Pulmonary artery endothelial cell (primary cell): ENCODE measurements around the gene HIP1R. TPM values are rescaled to one million over a fixed set of nuclear protein-coding genes. Genes with fewer than 3 reads are reported as not detected.

Experiments
- DNase-seq: peaks from one replicate; pipeline ENCODE4 v3.0.0-alpha.2; 2011; ENCODE audit warnings: low read depth, low spot score
- total RNA-seq: library from RNA; depleted of rRNA; stranded (reverse); fragments of >200 nt; gene quantifications from 2 replicates; pipeline ENCODE4 v1.2.3, GENCODE V29; 2014

Gene HIP1R
- total RNA-seq, 1 donor from 2014 or later: 121 TPM

GRCh38 chr12:122834104-122834920, 945 bp upstream of the HIP1R start:
- DNase-seq: no peak

- no peak for DNase-seq
Observed at GRCh38 chr12:122835750-122836026, 431 bp downstream of the HIP1R start.

- no peak for DNase-seq
Observed at GRCh38 chr12:122836027-122836921, 1.0 kb downstream of the HIP1R start.

- DNase-seq: no peak
Observed at GRCh38 chr12:122837306-122838265, 2.3 kb downstream of the HIP1R start.

GRCh38 chr12:122838841-122839240, 3.6 kb downstream of the HIP1R start:
- no peak for DNase-seq

GRCh38 chr12:122839907-122840554, 4.8 kb downstream of the HIP1R start:
- DNase-seq: no peak

GRCh38 chr12:122840580-122841513, 5.6 kb downstream of the HIP1R start:
- DNase-seq: no peak

GRCh38 chr12:122841544-122842321, 6.5 kb downstream of the HIP1R start:
- DNase-seq: no peak

GRCh38 chr12:122842505-122843405, 7.5 kb downstream of the HIP1R start:
- no peak for DNase-seq

GRCh38 chr12:122843455-122843854, 8.2 kb downstream of the HIP1R start:
- no peak for DNase-seq

GRCh38 chr12:122844366-122844971, 9.2 kb downstream of the HIP1R start:
- DNase-seq: no peak

GRCh38 chr12:122845041-122845864, 10.0 kb downstream of the HIP1R start:
- DNase-seq: no peak

GRCh38 chr12:122845865-122846621, 10.8 kb downstream of the HIP1R start:
- no peak for DNase-seq

- DNase-seq: no peak
Observed at GRCh38 chr12:122846622-122847515, 11.6 kb downstream of the HIP1R start.

GRCh38 chr12:122847516-122847836, 12.2 kb downstream of the HIP1R start:
- DNase-seq: no peak
